ENCODE results near the gene NEMP1.
"Not testable (repeated sequence)": the region's sequence is repeated elsewhere in the genome, so short reads cannot be mapped to it uniquely, and the experiment has no call there.

The NEMP1 gene

DNA sequence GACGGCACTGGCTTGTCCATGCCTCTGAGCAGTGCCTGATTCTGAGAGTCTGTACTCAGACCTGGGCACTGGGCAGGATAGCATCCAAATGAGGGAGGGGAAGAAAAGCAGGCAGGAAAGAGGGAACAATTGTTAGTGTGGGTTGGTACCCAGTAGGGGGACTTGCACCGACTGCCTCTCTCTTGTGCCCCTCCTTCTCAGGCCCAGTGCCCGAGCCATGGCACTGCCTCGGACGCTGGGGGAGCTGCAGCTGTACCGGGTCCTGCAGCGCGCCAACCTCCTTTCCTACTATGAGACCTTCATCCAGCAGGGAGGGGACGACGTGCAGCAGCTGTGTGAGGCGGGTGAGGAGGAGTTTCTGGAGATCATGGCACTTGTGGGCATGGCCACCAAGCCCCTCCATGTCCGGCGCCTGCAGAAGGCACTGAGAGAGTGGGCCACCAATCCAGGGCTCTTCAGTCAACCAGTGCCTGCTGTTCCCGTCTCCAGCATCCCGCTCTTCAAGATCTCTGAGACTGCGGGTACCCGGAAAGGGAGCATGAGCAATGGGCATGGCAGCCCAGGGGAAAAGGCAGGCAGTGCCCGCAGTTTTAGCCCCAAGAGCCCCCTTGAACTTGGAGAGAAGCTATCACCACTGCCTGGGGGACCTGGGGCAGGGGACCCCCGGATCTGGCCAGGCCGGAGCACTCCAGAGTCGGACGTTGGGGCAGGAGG lies 12.5 kb upstream of the NEMP1 start:
- DNase-seq: no peak

DNA sequence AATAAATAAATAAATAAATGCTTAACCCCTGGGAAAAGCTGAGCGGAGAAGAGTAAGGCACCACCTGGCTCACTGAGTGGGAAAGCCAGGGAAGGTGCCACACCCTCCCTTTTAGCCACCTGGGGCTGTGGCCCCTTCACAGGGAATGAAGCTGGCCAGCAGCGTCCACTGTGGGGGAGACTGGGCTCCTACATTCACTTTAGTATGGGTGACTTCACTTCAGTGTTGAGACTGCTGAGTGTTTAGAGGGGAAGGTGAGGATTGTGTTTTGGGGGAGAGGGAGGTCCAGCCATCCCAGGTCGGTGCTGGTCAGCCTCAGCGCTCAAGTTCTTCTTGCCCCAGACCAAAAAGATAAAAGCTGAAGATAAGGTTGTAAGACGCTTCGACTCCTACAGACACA lies 11.9 kb upstream of the NEMP1 start:
- no peak for DNase-seq

DNA sequence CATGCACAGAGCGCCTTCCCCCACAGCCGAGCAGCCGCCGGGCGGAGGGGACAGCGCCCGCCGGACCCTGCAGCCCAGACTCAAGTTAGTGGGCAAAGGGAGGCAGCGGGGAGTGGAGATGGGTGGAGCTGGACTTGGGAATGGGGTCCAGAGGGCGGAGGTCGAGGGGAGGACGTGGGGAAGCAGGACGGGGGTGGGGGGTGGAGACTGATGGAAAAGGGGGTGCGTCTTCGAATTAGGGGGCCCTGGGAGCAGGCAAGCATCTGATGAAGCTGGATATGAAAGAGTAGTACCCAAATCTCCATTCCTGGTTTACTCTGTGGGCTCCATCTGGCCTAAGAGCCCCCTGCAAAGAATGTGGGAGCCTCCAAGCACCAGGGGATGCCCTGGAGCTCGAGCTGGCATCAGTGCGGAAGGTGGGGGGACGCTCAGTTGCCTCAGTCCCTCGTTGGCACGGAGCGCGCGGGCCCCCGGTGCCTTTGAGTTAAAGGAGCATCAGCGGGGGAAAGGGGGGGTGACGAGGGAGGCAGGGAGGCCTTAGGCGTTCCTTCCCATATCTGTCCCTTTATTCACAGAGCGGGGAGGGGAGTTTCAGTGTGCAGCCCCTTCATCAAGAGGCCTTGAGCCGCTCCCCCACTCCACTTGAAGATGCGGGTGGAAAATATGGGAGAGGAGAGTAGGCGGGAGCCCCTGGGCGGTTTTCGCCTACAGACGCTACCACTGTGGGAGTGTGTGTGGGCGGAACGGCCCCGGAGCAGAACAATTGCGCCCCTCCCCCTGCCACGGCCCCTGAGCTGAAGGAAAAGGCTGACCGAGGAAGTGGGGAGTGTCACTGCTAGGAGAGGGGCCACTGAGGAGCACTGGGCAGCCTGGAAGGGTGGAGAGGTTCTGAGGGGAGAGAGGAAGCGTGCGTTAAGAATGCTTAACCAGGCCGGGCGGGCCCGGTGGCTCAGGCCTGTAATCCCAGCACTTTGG lies 11.0 kb upstream of the NEMP1 start:
- DNase-seq: peak; percentile 37

DNA sequence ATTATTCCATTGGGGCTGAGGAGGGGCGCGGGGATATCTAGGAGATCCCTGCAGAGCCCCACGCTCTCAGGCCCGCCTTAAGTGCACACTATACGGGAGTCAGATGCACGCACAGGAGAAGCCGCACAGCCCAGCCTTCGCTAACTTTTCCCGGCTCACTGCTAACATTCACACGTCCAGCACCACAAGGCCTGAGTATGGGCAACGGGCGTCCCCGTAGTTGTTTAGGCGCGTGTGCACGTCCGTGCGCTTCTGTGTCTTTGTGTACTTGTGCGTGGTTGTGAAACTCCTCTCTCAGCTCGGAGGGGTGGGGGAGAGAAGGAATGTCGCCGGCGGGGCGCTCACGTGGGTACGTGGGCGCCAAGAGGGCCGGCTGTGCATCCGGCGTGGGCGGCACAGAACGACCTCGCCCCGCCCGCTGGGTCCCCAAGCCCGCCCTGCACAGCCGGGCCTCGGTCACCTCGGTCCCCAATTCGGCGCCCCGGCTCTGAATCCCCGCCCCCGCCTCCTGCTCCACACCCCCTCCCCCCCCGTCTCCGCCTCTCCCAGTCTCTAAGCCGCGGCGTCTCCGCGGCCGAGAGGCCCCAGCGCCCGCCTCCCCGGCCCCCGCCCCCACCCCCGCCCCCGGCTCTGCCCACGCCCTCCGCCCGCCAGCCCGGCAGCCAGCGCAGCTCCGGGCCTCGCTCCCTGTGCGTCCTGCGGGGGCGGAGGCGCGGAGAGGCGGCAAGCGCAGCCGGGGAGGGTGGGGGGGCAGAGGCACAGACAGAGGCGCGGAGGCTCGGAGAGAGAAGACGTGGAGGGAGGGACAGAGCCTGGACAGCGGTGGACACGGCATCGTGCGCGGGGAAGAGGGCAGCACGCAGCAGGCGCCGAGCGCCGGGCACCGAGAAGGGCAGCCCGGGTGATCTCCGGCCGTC lies 10.0 kb upstream of the NEMP1 start, which contains the start of gene NAB2:
NAB2 (plus strand) TSS at position 761 of the 917 bp plus-strand sequence. CDS start 158 bp downstream, outside the sequence.
- DNase-seq: peak; percentile 91

DNA sequence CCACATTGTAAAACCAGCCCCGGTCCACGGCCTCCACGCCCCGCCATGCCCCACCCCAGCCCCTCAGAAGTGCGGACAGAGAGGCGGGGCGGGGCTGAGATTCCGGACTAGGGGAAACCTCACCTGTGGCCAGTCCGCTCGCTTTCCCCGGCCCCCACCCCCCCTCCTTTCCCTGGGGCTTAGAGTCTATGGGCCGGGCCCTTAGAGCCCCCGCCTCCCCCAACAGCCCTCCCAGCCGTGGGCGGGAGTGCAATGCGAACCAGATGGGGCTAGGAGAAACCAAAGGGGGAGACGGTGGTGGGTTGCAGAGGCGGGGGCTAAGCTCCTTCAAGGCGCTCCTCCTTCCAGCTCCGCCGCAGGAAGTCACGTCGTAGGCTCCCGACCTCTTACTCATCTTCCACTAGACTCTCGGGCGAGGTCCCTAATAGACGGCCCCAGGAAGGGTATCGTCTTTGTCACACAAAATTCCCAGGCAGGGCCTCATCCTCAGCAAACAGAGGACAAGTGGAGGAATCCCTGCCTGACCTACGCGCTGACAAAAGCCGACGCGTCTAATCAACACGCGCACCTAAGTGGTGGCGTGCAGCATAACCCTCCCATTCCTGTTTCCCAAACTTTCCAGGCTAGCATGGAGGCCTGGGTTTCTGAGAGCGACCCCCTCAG lies 9.2 kb upstream of the NEMP1 start:
- peak; percentile 78 for DNase-seq

DNA sequence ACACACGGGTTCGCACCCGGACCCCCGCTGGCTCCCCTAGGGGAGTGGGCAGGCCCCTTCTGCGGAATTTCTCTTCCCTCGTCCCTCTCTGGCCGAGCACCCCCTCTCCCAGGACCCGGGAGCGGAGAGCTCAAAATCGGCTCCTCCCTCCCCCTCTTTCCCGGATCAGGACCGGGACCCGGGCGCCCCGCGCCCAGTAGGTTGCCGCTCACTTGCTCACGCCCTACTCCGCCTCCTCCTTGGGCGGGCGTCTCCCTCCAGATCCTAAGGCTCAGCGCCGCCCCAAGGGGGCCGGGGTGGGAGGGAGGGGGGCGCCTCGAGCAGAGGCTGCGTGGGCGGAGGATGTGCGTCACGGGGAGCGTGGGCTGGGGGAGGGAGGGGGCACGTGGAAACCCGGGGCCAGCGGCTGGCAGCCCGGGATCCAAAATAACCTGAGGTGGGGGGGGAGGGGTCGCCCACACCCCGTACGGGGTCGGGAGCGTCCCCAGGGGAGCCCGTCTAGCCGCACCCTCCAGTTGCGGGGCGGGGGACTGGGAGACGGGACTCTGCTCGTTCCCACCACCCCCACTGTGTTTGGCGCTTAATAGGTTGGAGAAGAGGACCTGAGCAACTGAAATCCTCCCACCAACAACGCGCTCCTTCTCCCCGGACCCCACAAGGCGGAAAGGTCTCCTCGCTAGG lies 8.6 kb upstream of the NEMP1 start:
- peak; percentile 77 for DNase-seq

DNA sequence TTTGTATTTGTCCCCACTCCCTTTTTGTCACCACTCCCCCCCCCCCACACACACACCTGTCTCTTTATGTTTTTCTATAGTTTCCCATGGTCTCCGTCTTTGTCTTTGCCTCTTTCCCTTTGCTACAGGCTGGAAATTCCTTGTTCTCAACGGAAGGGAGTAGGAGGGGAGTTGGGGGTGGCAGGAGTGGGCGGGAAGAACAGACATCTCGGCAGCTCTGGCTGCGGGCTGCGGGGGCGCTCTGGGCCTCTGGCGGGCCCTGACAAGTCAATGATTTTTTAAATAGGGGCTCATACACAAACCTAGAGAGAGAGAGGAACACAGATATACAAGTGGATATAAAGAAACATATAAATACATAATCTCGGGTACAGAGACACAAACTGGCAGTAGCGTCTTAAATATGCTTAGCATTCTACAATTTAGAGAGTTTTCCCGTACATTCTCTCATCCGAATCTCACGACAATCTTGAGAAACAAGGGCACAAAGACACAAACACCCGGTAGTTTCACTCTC lies 8.0 kb upstream of the NEMP1 start:
- no peak for DNase-seq

DNA sequence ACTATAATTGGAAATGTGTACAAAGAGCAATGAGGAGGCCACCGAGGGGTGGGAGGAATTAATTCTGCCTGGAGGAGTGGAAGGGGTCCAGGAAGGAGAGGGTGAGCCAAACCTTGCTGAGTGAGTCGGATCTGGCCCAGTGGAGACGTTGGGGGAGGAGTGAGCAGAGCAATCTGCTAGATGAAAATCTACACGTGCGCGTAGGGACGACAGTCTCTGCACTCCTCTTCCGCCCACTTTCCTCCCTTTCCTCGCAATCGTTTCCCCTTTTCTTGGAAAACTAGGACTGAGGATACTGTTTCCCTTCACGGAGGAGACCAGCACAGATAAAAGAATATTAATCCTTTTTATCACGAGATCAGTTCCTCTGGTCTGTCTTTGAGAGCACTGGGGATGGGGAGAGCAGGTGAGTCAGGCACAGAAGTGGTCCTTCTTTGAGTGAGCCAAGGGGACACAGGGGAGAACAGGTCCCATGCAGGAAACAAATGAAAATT lies 7.5 kb upstream of the NEMP1 start:
- no peak for DNase-seq

DNA sequence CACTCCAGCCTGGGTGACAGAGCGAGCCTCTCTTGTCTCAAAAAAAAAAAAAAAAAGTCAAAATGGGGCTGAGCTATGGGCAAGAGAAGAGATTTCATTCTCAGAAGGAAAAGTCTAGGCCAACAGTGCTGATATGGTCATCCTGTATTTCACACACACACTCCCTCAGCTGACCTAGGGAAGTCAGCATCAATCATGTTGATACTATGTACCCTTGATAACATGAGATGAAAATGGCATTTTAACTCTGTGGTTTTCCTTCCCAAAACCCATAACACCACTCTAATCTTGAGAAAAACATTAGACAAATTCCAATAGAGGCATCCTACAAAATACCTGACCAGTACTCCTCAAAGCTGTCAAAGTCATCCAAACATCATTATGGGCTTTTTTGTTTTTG lies 2.3 kb upstream of the NEMP1 start:
- no peak for DNase-seq

DNA sequence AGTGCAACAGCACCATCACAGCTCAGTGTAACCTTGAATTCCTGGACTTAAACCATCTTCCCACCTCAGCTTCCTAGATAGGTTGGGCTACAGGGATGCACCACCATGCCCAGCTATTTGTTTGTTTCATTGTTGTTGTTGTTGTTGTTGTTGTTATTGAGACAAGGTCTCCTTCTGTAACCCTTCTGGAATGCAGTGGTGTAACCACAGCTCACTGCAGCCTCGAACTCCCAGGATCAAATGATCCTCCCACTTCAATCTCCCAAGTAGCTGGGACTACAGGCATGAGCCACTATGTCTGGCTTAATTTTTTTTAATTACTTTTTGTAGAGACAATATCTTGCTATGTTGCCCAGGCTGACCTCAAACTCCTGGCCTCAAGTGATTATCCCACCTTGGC lies 1.2 kb upstream of the NEMP1 start:
- DNase-seq: no peak

DNA sequence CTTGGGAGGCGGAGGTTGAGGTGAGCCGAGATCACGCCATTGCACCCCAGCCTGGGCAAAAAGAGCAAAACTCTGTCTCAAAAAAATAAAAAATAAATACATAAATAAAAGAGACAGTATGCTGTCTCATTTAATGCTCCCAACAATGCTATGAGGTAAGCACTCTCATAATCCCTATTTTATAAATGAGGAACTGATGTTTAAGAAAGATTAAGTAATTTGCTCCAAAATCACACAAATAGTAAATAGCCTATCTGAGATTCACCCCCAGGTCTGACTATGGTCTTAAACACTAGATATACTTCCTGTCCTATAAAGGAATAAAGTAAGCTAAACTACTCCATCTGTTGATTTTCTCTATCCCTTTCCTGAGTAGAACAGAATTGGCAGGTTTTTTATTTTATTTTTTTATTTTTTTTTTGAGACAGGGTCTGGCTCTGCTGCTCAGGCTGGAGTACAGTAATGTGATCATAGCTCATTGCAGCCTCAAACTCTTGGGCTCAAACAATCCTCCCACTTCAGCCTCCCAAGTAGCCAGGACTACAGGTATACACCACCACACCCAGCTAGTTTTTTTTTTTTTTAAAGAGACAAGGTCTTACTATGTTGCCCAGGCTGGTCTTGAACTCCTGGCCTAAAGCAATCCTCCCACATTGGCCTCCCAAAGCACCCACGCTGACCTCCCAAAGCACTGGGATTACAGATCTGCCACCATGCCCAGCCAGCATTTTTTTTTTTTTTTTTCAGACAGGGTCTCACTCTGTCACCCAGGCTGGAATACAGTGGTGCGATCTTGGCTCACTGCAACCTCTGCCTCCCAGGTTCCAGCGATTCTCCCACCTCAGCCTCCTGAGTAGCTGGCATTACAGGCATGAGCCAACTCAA lies 4.8 kb downstream of the NEMP1 start:
- DNase-seq: not testable (repeated sequence)

DNA sequence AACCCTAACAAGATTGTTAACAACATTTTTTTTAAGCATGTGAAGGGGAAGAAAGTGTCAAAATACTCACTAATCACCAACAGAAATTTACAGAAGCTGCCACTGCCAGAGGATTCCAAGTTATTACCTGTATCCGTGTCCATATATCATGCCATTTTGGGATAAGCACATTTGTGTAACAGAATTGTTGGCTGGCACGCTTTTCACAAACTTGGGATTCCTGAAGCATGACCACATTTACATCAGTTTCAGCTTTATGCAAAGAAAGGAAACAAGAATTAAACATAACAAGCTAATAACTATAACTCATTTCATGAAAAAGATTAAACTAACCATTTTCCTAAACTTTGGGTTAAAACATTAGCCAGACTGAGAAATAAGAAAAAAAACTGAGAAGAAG lies 5.9 kb downstream of the NEMP1 start:
- no peak for DNase-seq

DNA sequence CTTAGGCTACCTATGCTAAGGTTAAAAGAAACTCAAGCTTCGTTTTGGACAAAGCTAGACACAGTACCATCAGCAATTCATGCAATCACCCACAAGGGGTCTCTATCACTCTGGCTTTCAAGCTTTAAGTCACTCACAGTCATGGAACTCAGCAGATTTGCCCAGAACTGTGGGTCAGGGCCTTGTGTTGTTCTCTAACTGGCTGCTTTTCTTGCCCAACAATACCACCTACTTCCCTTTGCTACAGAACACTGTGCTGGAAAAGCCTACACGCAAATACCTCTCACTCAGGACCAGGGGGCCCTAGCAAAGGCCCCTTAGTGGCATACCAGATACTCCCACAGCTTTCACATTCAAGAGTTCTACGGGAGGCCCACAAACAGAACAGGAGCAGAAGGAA lies 9.1 kb downstream of the NEMP1 start:
- no peak for DNase-seq

DNA sequence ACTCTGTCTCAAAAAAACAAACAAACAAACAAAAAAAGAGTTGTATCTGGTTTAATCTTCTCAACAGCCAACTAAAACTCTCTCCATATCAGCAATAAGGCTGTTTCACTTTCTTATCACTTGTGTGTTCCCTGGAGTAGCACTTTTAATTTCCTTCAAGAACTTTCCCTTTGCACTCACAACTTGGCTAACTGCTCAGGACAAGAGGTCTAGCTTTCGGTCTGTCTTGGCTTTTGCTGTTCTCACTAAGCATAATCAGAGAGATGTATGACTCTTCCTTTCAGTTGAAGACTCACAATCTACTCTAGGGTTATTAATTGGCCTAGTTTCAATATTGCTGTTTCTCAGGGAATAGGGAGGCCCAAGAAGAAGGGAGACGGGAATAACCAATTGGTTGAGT lies 12.3 kb downstream of the NEMP1 start:
- no peak for DNase-seq

DNA sequence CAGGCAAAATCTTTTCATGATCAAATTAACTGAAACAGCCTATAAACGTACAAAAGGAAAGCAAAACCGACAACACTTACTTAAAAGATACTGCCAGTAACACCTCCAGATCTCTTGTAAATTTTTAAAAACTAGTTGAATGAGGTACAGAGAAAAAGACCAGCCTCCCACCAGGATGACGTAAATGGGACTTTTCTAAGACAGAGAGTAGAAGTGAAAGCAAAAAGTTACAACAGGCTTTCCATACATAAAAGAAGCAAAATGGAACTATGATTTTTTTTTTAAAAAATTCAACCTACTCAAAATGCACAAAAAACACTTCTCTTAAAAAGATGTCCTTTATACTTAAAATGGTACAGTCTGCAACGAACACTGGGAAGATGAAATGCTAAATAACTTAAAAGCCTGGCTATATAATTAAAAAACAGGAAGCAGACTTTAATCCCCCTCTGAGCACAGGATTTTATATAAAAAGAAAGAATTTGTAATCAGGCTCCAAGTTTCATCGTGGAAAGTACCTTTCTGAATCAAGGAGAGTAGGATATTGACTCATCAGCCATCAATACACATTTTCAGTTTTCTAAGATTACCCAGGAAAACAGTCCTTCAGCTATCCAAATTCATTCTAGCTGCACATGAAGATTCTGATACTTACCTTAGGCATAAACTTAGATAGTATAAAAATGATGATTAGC lies 14.5 kb downstream of the NEMP1 start:
- no peak for DNase-seq

DNA sequence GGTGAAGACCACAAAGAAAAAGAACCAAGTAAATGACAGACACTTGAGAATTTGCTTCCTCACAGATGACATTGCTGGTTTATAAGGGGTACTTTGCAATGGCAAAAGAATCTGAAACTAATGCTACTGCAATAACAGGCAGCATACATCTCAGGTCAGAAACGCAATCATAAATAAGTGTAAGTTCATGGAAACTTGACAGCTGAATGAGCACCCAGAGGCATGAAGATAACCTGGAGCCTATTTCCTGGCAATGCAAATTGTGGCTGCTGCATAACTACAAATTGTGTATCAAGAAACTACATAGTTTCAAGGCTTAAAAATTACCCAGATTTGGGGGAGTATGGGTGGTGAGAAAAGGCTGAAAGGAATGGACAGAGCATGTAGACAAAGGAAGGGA lies 20.1 kb downstream of the NEMP1 start:
- no peak for DNase-seq

DNA sequence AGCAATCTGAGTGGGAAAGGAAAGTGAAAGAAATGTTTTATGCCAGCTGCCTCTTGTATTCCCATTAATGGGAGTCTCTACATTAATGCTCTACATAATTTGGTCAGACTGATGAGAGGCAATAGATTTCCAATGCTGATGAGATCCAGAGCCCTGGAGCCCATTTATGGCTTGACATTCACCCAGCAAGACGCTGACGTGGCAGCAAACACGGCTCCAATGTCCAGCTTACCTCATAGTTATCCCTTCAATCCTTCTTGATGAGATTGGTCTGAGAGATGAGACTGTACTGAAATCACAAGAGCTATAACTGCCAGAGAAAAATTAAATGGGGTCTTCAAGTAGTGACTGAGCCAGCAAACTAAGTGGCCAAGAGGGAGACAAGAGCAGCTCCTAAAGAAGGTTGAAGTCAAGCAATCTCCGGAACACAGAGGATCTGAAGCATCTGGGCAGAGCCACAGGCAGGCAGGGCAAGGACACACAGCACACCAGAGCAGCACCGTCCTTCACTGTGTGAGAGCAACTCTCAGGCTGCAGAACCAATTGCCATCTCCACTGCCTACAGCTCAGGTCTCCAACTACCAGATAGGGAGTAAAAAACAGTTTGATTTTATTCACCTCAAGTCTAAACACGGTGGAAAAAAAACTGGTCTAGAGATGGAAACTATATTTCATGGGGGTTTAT lies 21.4 kb downstream of the NEMP1 start:
- DNase-seq: no peak

DNA sequence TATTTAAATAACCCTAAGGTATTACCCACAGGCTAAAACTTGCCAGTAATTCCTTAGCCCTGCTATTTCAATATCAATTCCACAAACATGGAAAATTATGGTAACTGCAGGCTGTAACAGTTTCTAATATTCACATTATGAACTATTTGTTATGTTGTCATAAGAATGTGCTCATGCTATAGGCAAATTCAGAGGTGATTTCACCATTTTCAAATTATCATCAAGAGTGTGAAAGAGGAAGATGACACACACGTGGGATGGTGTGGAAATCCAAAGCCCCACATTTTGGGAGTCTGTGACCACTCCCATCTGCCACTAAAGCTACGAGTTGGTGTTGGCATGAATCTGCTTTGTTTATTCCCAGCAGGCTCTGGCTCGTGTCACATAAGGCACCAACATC lies 22.8 kb downstream of the NEMP1 start:
- DNase-seq: no peak

DNA sequence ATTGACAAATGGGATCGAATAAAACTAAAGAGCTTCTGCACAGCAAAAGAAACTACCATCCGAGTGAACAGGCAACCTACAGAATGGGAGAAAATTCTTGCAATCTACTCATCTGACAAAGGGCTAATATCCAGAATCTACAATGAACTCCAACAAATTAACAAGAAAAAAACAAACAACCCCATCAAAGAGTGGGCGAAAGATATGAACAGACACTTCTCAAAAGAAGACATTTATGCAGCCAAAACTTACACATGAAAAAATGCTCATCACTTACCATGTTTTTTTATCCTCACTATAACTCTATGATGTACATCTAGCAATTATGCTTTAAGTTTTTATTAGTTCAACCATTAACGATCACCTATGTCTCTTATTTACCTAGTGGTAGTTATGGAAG lies 24.7 kb downstream of the NEMP1 start:
- not testable (repeated sequence) for DNase-seq

All from T1000 (cell line).